Stomach (tissue), 9 donors: ENCODE measurements around the gene FNTB. TPM values are rescaled to one million over a fixed set of nuclear protein-coding genes. Genes with fewer than 3 reads are reported as not detected.
A peak's percentile ranks its signal among the peaks of the same experiment; 100 is the strongest.

Source experiments
- DNase-seq, 2 donors: peaks; one replicate each; pipeline versions ENCODE4 v3.0.0 to v3.0.0-alpha.2; 2013 to 2019
- H3K27ac ChIP-seq, 5 donors: fragments of 200-600 bp in 4 of 5; sonication (generic) in 4 of 5; one replicate each; pipeline ENCODE4 v1.5.1; 2013 to 2019; ENCODE audit warnings: mild to moderate bottlenecking in 1 of 5, moderate library complexity in 1 of 5
- H3K27me3 ChIP-seq, 3 donors: fragments of 200-600 bp; sonication (generic); one replicate each; pipeline ENCODE4 v1.5.1; 2017 to 2019; ENCODE audit warnings: mixed run types in 1 of 3
- H3K36me3 ChIP-seq, 4 donors: fragments of 200-600 bp; sonication (generic); 1 replicate in 3 of 4; 2 replicates in 1 of 4; pipeline ENCODE4 v1.5.1; 2016 to 2019
- H3K4me1 ChIP-seq, 4 donors: fragments of 200-600 bp; sonication (generic); one replicate each; pipeline ENCODE4 v1.5.1; 2016 to 2019
- H3K4me3 ChIP-seq, 4 donors: fragments of 200-600 bp; sonication (generic) in 3 of 4; one replicate each; pipeline ENCODE4 v1.5.1; 2016 to 2019; ENCODE audit warnings: mild to moderate bottlenecking in 1 of 4
- H3K9me3 ChIP-seq, 4 donors: fragments of 200-600 bp; sonication (generic); one replicate each; pipeline ENCODE4 v1.5.1; 2016 to 2019
- EP300 ChIP-seq: sonication (generic); formaldehyde crosslinking; IDR thresholded peaks from one replicate; pipeline ENCODE4 v1.6.1; 2017; ENCODE audit warnings: antibody characterized with exemption
- POLR2A ChIP-seq, 4 donors: fragments of 450-650 bp; IDR thresholded peaks; one replicate each; pipeline ENCODE4 v1.6.1; 2016; ENCODE audit warnings: antibody characterized with exemption in 4 of 4, control low read depth in 2 of 4, mild to moderate bottlenecking in 1 of 4, moderate library complexity in 1 of 4
- POLR2AphosphoS5 ChIP-seq, 3 donors: sonication (generic); formaldehyde crosslinking; IDR thresholded peaks; one replicate each; pipeline ENCODE4 v1.6.1; 2016; ENCODE audit warnings: antibody characterized with exemption in 3 of 3
- WGBS, 5 donors: extraction: QIAGEN DNeasy Blood & Tissue Kit in 3 of 5; methylation state at CpG; one replicate each; pipeline versions ENCODE4 v1.1.5 to v1.1.7; 2013 to 2018; 5-methylcytosine and 5-hydroxymethylcytosine counted together
- intact Hi-C: fragments of 100-400 bp; cut with DNase I; formaldehyde crosslinking; loops from one replicate; pipeline ENCODE4 v1.15.1; 2023; ENCODE audit warnings: low total_unique reads
- polyA plus RNA-seq, 3 donors: library from polyadenylated mRNA; stranded (reverse); fragments of 200-250 nt; gene quantifications; one replicate each; pipeline ENCODE4 v1.2.3, GENCODE V29; 2013
- total RNA-seq, 5 donors: library from RNA; depleted of rRNA; stranded (reverse); fragments of >200 nt; gene quantifications; one replicate each; pipeline versions ENCODE4 v1.1.0 to v1.2.3, GENCODE V29; 2014 to 2016
- TF ChIP-seq, protein P1 (sequence below), 7 experiments: fragments of 450-650 bp in 4 of 7; fragments of 200-600 bp in 3 of 7; sonication (generic) in 3 of 7; IDR thresholded peaks; one replicate each; pipeline ENCODE4 v1.5.1; 2016 to 2019; ENCODE audit warnings: antibody characterized with exemption in 7 of 7, control low read depth in 2 of 7, mild to moderate bottlenecking in 1 of 7
- donor health status: healthy with polysubstance abuse.
- donor health status: Bipolar disorder and iron deficiency.
- donor health status: healthy.

Gene FNTB
- total and polyA plus RNA-seq, 8 donors: 2.9 to 18.3 (median 6.3) TPM; not detected in 1

DNA sequence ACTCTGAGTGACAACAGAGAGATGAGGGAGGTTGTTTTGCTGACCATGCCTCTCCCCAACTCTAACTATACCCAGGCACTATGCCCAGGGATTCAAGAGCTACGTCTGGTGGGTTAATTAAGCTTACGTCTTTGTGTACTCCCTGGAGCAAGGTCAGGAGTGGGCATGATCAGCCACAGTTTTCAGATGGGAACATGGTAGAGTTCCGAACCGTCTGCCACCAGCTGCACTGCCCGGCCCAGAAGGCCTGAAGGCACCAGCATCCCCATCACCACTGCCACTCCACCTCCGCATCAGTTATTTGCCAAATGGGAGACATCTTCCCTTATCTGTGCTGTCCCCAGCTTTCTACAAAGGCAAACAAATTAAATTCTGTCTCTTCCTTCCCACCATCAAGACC lies 33.0 kb upstream of the FNTB start:
- 94 to 97% (median 96%) methylated on average over 6 of the region's 6 CpGs for WGBS, 5 donors
- intact Hi-C loops: no loop called here
- TF ChIP-seq POLR2A (IDR thresholded peaks at IDR 0.05) (no peak), POLR2AphosphoS5 (IDR thresholded peaks at IDR 0.05) (no peak), EP300 (no peak)
- TF ChIP-seq, protein P1, sequence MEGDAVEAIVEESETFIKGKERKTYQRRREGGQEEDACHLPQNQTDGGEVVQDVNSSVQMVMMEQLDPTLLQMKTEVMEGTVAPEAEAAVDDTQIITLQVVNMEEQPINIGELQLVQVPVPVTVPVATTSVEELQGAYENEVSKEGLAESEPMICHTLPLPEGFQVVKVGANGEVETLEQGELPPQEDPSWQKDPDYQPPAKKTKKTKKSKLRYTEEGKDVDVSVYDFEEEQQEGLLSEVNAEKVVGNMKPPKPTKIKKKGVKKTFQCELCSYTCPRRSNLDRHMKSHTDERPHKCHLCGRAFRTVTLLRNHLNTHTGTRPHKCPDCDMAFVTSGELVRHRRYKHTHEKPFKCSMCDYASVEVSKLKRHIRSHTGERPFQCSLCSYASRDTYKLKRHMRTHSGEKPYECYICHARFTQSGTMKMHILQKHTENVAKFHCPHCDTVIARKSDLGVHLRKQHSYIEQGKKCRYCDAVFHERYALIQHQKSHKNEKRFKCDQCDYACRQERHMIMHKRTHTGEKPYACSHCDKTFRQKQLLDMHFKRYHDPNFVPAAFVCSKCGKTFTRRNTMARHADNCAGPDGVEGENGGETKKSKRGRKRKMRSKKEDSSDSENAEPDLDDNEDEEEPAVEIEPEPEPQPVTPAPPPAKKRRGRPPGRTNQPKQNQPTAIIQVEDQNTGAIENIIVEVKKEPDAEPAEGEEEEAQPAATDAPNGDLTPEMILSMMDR (IDR thresholded peaks at IDR 0.05): no peak

DNA sequence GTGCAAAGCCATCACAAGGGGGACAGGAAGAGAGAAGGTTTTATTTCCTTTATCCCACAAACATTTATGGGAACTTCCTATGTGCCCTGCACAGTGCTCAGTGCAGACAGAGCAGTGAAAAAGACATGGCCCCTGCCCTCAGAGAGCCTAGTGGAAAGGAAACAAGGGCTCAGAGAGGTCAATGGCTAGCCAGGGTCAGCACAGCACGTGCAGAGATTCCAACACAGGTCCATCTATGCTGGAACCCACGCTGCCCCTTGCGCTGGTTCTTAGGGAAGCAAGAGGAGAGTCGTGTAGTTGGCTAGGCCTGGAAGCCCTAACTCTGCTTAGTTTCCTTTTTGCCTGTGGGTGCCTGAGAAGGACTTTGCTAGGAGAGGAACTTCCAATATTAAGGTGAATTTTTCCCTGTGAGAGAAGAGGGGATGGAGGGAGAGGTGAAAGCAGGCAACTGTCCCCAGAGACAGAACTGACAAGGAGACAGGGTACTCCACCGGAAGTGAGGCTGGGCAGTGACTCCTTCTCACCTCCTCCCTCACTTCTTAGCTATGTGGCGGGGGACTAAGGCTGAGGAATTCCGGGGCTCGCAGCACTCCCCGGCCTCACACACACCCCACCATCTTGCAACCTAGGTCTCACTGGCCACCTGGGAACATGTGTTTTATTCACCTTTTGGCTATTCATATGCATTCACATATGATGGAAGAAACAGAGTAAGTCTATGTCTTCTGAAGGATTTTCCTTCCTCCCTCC lies 32.0 kb upstream of the FNTB start:
- peaks cover 0 to 19% (median 14%) of the 10 kb centered on the region in 4 donors for H3K4me1 ChIP-seq
- 91 to 95% (median 93%) methylated on average over 8 to 9 of the region's 9 CpGs for WGBS, 5 donors
- intact Hi-C loops: no loop called here
- H3K36me3 ChIP-seq: peaks cover 5 to 26% (median 21%) of the 10 kb centered on the region in 4 donors
- no peaks in the 10 kb centered on the region for H3K9me3 ChIP-seq
- no peak overlapping the region for H3K4me3 ChIP-seq
- H3K27me3 ChIP-seq: no peaks in the 10 kb centered on the region
- TF ChIP-seq POLR2A (IDR thresholded peaks at IDR 0.05) (no peak), EP300 (no peak), POLR2AphosphoS5 (IDR thresholded peaks at IDR 0.05) (no peak)
- TF ChIP-seq, protein P1 (IDR thresholded peaks at IDR 0.05): no peak
- no peak overlapping the region for H3K27ac ChIP-seq
- DNase-seq: no peak

More for the DNA sequence above, 33.0 kb upstream of the FNTB start:
- no peak for DNase-seq
- Histone ChIP-seq H3K4me1 (peaks cover 0 to 18% (median 12%) of the 10 kb centered on the region in 4 donors), H3K36me3 (peaks cover 5 to 32% (median 27%) of the 10 kb centered on the region in 4 donors), H3K4me3 (no peak overlapping the region), H3K27ac (no peak overlapping the region), H3K27me3 (no peaks in the 10 kb centered on the region), H3K9me3 (no peaks in the 10 kb centered on the region)

DNA sequence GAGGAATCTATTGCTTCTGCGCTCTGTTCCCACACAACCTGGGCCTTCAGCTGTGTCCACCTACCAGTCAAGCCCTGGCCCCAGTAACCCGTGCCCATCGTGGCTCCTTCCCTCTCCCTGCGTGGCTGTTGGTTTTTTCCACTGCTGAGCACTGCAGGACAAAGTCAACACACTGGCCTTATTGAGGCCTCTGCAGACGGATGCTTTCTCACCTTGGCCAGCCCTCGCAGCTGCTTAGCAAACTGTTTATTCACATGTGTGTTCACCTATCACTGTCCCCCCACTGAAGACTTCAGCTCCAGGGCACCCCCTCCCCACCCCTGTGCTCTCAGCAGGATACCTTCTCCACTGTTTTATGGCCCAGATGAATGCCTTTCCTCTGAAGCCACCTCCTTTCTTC lies 31.4 kb upstream of the FNTB start:
- Histone ChIP-seq H3K36me3 (peaks cover 5 to 22% (median 14%) of the 10 kb centered on the region in 4 donors), H3K27me3 (no peaks in the 10 kb centered on the region), H3K27ac (no peak overlapping the region), H3K9me3 (no peaks in the 10 kb centered on the region), H3K4me1 (peaks cover 0 to 24% (median 15%) of the 10 kb centered on the region in 4 donors), H3K4me3 (no peak overlapping the region)
- 48 to 70% (median 56%) methylated on average over 6 of the region's 6 CpGs for WGBS, 5 donors
- intact Hi-C loops: no loop called here
- DNase-seq: peak; percentile 29 to 34
- TF ChIP-seq POLR2A (IDR thresholded peaks at IDR 0.05): no peak
- TF ChIP-seq, protein P1 (IDR thresholded peaks at IDR 0.05): no peak
- TF ChIP-seq POLR2AphosphoS5 (IDR thresholded peaks at IDR 0.05): no peak
- no peak for TF ChIP-seq EP300

DNA sequence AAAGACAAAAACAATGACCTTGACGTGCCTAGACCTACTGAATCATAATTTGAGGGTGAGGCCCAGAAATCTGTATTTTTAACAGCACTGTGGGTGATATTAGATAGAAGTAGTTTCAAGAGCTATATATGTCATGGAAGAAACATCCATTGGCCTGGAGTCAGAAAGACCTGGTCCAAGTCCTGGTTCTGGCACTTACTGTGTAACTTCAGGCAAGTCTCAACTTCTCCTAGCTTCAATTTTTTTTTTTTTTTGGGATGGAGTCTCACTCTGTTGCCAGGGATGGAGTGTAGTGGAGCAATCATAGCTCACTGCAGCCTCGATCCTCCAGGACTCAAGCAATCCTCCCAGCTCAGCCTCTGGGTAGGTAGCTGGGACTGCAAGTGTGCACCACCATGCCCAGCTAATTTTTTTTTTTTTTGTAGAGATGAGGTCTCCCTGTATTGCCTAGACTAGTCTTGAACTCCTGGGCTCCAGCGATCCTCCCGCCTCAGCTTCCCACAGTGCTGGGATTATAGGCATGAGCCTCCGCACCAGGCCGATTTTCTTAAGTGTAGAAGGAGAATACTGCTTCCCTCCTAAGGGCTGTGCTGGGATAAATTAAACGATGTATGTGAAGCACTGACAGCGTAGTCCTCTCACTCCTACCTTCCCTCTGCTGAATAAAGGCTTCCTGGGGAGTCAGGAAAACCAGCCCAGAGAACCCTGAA lies 29.8 kb upstream of the FNTB start:
- intact Hi-C loops: no loop called here
- Histone ChIP-seq H3K27me3 (no peaks in the 10 kb centered on the region), H3K9me3 (no peaks in the 10 kb centered on the region), H3K36me3 (peaks cover 0 to 7% (median 1%) of the 10 kb centered on the region in 4 donors), H3K4me1 (peaks cover 14 to 37% (median 22%) of the 10 kb centered on the region in 4 donors), H3K4me3 (no peak overlapping the region), H3K27ac (no peak overlapping the region)
- no peak for DNase-seq
- no peak for TF ChIP-seq EP300
- WGBS, 5 donors: 88 to 94% (median 91%) methylated on average over 8 of the region's 8 CpGs
